Hepatocyte (in vitro differentiated cells): Measurements from ENCODE around the gene EIF1B.

Source experiments
- CTCF ChIP-seq: fragments of 200-600 bp; sonication (generic); IDR thresholded peaks from 2 replicates; pipeline ENCODE4 v1.5.1; 2016; ENCODE audit warnings: antibody characterized with exemption, mild to moderate bottlenecking; ENCODE audit not compliant: poor library complexity
- EZH2phosphoT487 ChIP-seq: fragments of 200-600 bp; sonication (generic); IDR thresholded peaks from one replicate; pipeline ENCODE4 v1.6.1; 2018; ENCODE audit warnings: antibody characterized with exemption, mild to moderate bottlenecking, low read depth, moderate library complexity; ENCODE audit not compliant: unreplicated experiment, severe bottlenecking

DNA sequence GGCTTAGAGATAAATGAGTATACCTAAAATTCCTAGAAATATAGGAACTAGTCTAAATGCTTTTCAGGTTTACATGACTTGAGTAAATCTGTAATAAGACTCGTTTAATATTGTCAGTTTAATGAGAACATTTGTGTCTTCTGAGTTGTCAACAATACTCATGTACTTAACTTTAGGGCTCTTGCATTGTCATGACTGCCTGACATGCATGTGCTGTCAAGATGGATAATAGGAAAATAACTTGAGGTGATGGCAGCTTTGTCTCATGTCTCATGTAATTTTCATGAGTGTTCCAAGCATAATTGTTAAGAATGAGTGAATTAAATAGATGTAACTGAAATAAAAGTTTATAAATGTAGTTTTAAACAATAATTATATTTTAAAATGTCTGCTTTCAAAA is 45.1 kb upstream of the EIF1B start:
- TF ChIP-seq EZH2phosphoT487 (no peak), CTCF (no peak)
